Measurements from ENCODE around the gene MRPS6. TPM values are rescaled to one million over a fixed set of nuclear protein-coding genes. Genes with fewer than 3 reads are reported as not detected.

MRPS6 gene
- total and polyA plus RNA-seq, 12 donors: 25.4 to 135 (median 83.6) TPM

DNA sequence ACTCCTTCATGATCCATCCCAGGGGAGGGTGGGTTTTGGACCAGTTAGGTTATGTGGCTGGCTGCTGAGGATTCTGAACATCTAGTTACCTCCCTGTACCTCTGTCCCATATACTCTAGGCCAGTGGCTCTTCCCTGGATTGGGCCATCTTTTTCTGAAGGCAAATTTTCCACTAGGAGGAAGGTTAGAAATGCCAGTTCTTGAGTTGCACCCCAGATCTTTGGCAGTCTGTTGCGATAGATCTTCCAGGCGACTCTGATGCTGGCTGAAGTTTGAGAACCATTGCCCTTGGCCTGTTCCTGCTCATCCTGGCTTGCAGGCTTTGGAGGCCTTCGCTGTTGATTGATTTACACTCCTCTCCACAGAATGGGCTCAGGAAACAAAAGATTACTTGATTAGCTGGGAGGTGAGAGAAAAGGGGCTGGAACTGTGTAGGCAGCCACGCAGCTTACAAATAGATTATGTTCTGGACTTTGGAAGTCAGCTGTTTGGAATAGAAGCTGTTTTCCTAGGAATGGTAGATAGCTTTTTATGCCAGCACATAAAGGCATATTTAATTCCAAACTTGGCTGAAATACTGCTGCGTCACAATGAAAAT, 110.1 kb downstream of the MRPS6 start:
- Histone ChIP-seq H3K27ac (no peak overlapping the region), H3K36me3 (replicated peaks in 1 of 2) (no peaks in the 10 kb centered on the region), H3K4me1 (replicated peaks in 1 of 2) (peaks cover 7 to 10% of the 10 kb centered on the region in 2 donors), H3K27me3 (no peaks in the 10 kb centered on the region), H3K9me3 (replicated peaks in 1 of 3) (no peaks in the 10 kb centered on the region), H3K4me3 (no peak overlapping the region)
- no peak for DNase-seq
- intact Hi-C loops (cut with DNase I): no loop called here
- WGBS, 4 donors: 65 to 80% (median 72%) methylated on average over 5 of the region's 5 CpGs
- TF ChIP-seq, protein P1, sequence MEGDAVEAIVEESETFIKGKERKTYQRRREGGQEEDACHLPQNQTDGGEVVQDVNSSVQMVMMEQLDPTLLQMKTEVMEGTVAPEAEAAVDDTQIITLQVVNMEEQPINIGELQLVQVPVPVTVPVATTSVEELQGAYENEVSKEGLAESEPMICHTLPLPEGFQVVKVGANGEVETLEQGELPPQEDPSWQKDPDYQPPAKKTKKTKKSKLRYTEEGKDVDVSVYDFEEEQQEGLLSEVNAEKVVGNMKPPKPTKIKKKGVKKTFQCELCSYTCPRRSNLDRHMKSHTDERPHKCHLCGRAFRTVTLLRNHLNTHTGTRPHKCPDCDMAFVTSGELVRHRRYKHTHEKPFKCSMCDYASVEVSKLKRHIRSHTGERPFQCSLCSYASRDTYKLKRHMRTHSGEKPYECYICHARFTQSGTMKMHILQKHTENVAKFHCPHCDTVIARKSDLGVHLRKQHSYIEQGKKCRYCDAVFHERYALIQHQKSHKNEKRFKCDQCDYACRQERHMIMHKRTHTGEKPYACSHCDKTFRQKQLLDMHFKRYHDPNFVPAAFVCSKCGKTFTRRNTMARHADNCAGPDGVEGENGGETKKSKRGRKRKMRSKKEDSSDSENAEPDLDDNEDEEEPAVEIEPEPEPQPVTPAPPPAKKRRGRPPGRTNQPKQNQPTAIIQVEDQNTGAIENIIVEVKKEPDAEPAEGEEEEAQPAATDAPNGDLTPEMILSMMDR (IDR thresholded peaks at IDR 0.05): no peak
- TF ChIP-seq POLR2A (IDR thresholded peaks at IDR 0.05): no peak

DNA sequence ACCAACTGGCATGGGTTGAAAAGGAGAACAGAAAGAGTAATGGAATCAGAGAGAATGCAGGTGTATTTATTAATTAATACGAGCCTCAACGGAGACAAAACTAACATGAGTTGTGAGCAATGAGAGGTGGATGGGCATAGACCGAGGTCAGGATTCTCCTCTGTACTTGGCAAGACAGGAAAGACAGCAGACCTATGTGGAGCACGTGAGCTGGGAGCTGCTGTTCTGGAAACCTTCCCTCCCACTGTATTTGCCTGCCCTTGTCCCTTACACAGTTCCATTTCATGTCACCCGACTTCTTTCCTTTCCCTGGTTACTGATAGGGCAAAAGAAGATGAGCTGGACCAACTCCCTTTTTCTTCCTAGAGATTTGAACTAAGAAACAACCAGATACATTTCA, 110.9 kb downstream of the MRPS6 start:
- H3K27me3 ChIP-seq: no peaks in the 10 kb centered on the region
- WGBS, 4 donors: 89 to 96% (median 92%) methylated on average over 5 of the region's 5 CpGs
- H3K27ac ChIP-seq: no peak overlapping the region
- TF ChIP-seq, protein P1 (IDR thresholded peaks at IDR 0.05): no peak
- TF ChIP-seq POLR2A (IDR thresholded peaks at IDR 0.05): no peak
- no peak overlapping the region for H3K4me3 ChIP-seq
- no peak for DNase-seq
- peaks cover 7 to 10% of the 10 kb centered on the region in 2 donors for H3K4me1 ChIP-seq (replicated peaks in 1 of 2)
- no peaks in the 10 kb centered on the region for H3K9me3 ChIP-seq (replicated peaks in 1 of 3)
- H3K36me3 ChIP-seq (replicated peaks in 1 of 2): no peaks in the 10 kb centered on the region
- intact Hi-C loops (cut with DNase I): no loop called here

DNA sequence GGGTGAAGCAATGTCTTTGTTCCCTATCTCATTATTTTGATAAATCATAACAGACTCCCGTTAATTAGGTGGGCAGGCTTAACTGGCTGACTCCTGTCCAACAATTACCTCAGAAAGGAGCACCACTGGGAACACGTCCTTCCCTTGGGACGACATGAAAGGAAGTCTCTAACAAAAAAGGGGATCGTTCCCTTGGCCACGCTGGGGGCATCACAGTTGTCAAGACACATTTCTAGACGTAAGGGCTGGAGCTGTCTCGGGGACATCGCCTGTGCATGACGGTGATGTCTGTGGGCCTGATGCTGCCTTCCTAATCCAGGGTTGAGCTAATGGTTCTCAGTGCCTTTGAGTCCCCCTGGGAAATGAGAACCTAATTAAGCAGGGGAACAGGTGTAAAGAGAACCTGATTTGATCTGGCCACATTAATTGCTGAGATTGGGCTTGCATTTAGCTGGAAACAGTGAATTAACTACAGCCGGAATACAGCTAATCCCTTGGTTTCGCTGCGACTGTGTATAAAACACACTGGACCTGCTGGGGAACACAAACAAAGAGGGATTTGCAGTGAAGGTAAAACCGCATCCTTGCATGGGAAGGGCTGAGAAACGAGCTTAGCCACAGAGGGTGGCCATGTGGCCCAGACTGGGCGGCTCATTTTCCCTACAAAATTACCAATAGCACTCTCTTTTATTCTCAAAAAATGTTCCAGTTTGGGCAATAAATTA, 111.8 kb downstream of the MRPS6 start:
- DNase-seq: no peak
- 89 to 96% (median 94%) methylated on average over 15 of the region's 15 CpGs for WGBS, 4 donors
- intact Hi-C loops (cut with DNase I): no loop called here
- H3K27ac ChIP-seq: no peak overlapping the region
- no peak overlapping the region for H3K4me3 ChIP-seq
- H3K9me3 ChIP-seq (replicated peaks in 1 of 3): no peaks in the 10 kb centered on the region
- no peaks in the 10 kb centered on the region for H3K27me3 ChIP-seq
- H3K36me3 ChIP-seq (replicated peaks in 1 of 2): no peaks in the 10 kb centered on the region
- peaks cover 7 to 13% of the 10 kb centered on the region in 2 donors for H3K4me1 ChIP-seq (replicated peaks in 1 of 2)
- TF ChIP-seq POLR2A (IDR thresholded peaks at IDR 0.05): no peak
- TF ChIP-seq, protein P1 (IDR thresholded peaks at IDR 0.05): no peak

DNA sequence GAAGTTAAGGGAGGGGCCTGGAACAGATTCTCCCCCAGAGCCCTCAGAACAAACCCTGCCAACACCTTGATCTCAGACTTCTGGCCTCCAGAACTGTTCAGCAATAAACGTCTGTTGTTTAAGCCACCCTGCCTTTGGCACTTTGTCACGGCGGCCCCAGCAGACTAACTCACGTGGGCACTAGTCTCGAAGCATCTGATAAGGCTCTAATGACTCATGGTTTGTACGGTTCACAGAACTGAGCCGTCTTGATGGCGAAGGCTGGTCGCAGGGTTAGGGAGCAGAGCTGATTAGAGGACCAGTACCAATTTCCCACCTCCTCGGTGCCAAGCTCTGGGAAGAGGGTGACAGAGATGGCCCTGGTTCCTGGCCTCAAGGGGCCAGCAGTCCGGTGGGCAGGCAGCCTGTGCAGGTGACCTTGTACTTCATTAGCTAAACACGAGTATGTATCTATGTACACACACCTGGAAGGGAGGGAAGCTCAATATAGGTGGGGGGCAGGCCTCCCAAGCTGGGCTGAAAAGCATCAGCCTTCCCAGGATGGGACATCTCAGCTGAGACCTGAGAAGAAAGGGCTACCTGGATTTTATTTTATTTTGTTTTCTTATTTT, 112.8 kb downstream of the MRPS6 start:
- intact Hi-C loops (cut with DNase I): no loop called here

More for the DNA sequence above, 112.8 kb downstream of the MRPS6 start:
- H3K9me3 ChIP-seq (replicated peaks in 1 of 3): no peaks in the 10 kb centered on the region
- H3K4me3 ChIP-seq: no peak overlapping the region
- 34 to 55% (median 42%) methylated on average over 12 of the region's 12 CpGs for WGBS, 4 donors
- H3K27ac ChIP-seq: peak overlapping the region in 2 of 5 donors; percentile 31 to 42
- no peaks in the 10 kb centered on the region for H3K27me3 ChIP-seq
- DNase-seq: peak; percentile 76 to 93 (median 87)
- no peaks in the 10 kb centered on the region for H3K36me3 ChIP-seq (replicated peaks in 1 of 2)
- H3K4me1 ChIP-seq (replicated peaks in 1 of 2): peaks cover 7 to 23% of the 10 kb centered on the region in 2 donors
- TF ChIP-seq, protein P1 (IDR thresholded peaks at IDR 0.05): no peak
- peak in 1 of 2 donors; percentile 32 for TF ChIP-seq POLR2A (IDR thresholded peaks at IDR 0.05)
